Measurements from ENCODE around the gene COL5A1.

The COL5A1 gene

GRCh38 chr9:134879664-134880483 lies 238.3 kb downstream of the COL5A1 start:
- no peaks in the 10 kb centered on the region for H3K9me2 ChIP-seq (ENCODE audit: low read depth, low read length)
- no peaks in the 10 kb centered on the region for H3K4me1 ChIP-seq (ENCODE audit: insufficient read depth, low read length, severe bottlenecking)
- no peak overlapping the region for H3K9ac ChIP-seq (ENCODE audit: low read length)
- peaks cover 10% of the 10 kb centered on the region; the same call in 1 of the 2 replicates for H3K9me3 ChIP-seq (ENCODE audit: low read length)
- no peaks in the 10 kb centered on the region for H4K20me1 ChIP-seq (ENCODE audit: insufficient read depth, low read length)
- no peak overlapping the region for H3K4me2 ChIP-seq (ENCODE audit: low read length)
- H3K36me3 ChIP-seq (ENCODE audit: insufficient read depth, low read length), result peaks cover 3% of the 10 kb centered on the region; the same call in 1 of the 2 replicates
- H3K4me3 ChIP-seq (ENCODE audit: low read depth, low read length, poor library complexity, severe bottlenecking), result no peak overlapping the region
- H3K79me2 ChIP-seq (ENCODE audit: insufficient read depth, low read length), result no peaks in the 10 kb centered on the region
- TF ChIP-seq CTCF (IDR thresholded peaks at IDR 0.05; ENCODE audit: low read length), result no peak
- no peak for TF ChIP-seq EZH2 (IDR thresholded peaks at IDR 0.05; ENCODE audit: borderline replicate concordance, low read length)
- no peak overlapping the region for H2AFZ ChIP-seq (ENCODE audit: low read length)
- no peaks in the 10 kb centered on the region for H3F3A ChIP-seq (ENCODE audit: insufficient read depth, low read length)
- no peak overlapping the region for H3K27ac ChIP-seq (ENCODE audit: low read depth, low read length, poor library complexity, severe bottlenecking)
- H3K27me3 ChIP-seq (ENCODE audit: insufficient read depth, low read length), result peaks cover 12% of the 10 kb centered on the region; the same call in 1 of the 2 replicates

GRCh38 chr9:134880484-134881312 lies 239.1 kb downstream of the COL5A1 start, which contains the start of gene FCN2:
Gene FCN2 (plus strand): TSS chr9:134880810. CDS start chr9:134880822, 12 bp downstream.
- H3F3A ChIP-seq (ENCODE audit: insufficient read depth, low read length), result no peaks in the 10 kb centered on the region
- TF ChIP-seq EZH2 (IDR thresholded peaks at IDR 0.05; ENCODE audit: borderline replicate concordance, low read length) (no peak), CTCF (IDR thresholded peaks at IDR 0.05; ENCODE audit: low read length) (no peak)
- no peaks in the 10 kb centered on the region; the same call in 1 of the 2 replicates for H3K36me3 ChIP-seq (ENCODE audit: insufficient read depth, low read length)
- H4K20me1 ChIP-seq (ENCODE audit: insufficient read depth, low read length), result no peaks in the 10 kb centered on the region
- no peaks in the 10 kb centered on the region for H3K9me2 ChIP-seq (ENCODE audit: low read depth, low read length)
- H3K4me2 ChIP-seq (ENCODE audit: low read length), result no peak within 1 kb of the TSS
- no peak within 1 kb of the TSS for H3K27ac ChIP-seq (ENCODE audit: low read depth, low read length, poor library complexity, severe bottlenecking)
- no peaks in the 10 kb centered on the region for H3K79me2 ChIP-seq (ENCODE audit: insufficient read depth, low read length)
- H3K27me3 ChIP-seq (ENCODE audit: insufficient read depth, low read length), result peaks cover 12% of the 10 kb centered on the region; the same call in 1 of the 2 replicates
- H3K9ac ChIP-seq (ENCODE audit: low read length), result no peak within 1 kb of the TSS
- no peak within 1 kb of the TSS for H3K4me3 ChIP-seq (ENCODE audit: low read depth, low read length, poor library complexity, severe bottlenecking)
- H2AFZ ChIP-seq (ENCODE audit: low read length), result no peak within 1 kb of the TSS
- no peaks in the 10 kb centered on the region for H3K4me1 ChIP-seq (ENCODE audit: insufficient read depth, low read length, severe bottlenecking)
- 0 out of 2 replicates have a peak, but pooled peaks cover 3% of the 10 kb centered on the region for H3K9me3 ChIP-seq (ENCODE audit: low read length)

GRCh38 chr9:134881313-134881670 lies 239.7 kb downstream of the COL5A1 start:
- Histone ChIP-seq H3K79me2 (ENCODE audit: insufficient read depth, low read length) (no peaks in the 10 kb centered on the region), H3K4me3 (ENCODE audit: low read depth, low read length, poor library complexity, severe bottlenecking) (no peak overlapping the region), H3K4me1 (ENCODE audit: insufficient read depth, low read length, severe bottlenecking) (no peaks in the 10 kb centered on the region), H3K4me2 (ENCODE audit: low read length) (no peak overlapping the region), H3K36me3 (ENCODE audit: insufficient read depth, low read length) (no peaks in the 10 kb centered on the region; the same call in 1 of the 2 replicates), H4K20me1 (ENCODE audit: insufficient read depth, low read length) (no peaks in the 10 kb centered on the region), H3K27me3 (ENCODE audit: insufficient read depth, low read length) (peaks cover 12% of the 10 kb centered on the region; the same call in 1 of the 2 replicates), H3K9ac (ENCODE audit: low read length) (no peak overlapping the region), H3F3A (ENCODE audit: insufficient read depth, low read length) (no peaks in the 10 kb centered on the region), H3K27ac (ENCODE audit: low read depth, low read length, poor library complexity, severe bottlenecking) (no peak overlapping the region), H3K9me2 (ENCODE audit: low read depth, low read length) (no peaks in the 10 kb centered on the region), H2AFZ (ENCODE audit: low read length) (no peak overlapping the region), H3K9me3 (ENCODE audit: low read length) (no peaks in the 10 kb centered on the region)
- TF ChIP-seq EZH2 (IDR thresholded peaks at IDR 0.05; ENCODE audit: borderline replicate concordance, low read length) (no peak), CTCF (IDR thresholded peaks at IDR 0.05; ENCODE audit: low read length) (no peak)

Measured in OCI-LY1 (cell line).